Chondrocyte (in vitro differentiated cells): ENCODE data around the gene ARMS2. TPM values are rescaled to one million over a fixed set of nuclear protein-coding genes. Genes with fewer than 3 reads are reported as not detected.
A peak's percentile ranks its signal among the peaks of the same experiment; 100 is the strongest.

Experiments used
- DNase-seq: peaks from one replicate; pipeline ENCODE4 v3.0.0; 2021; ENCODE audit warnings: mixed read lengths, low spot score
- H3K27ac Mint-ChIP-seq: one replicate; pipeline ENCODE4 v1.8.0; 2021; ENCODE audit warnings: mild to moderate bottlenecking, moderate library complexity, mixed read lengths; ENCODE audit not compliant: unreplicated experiment
- H3K27me3 Mint-ChIP-seq: 2 replicates; pipeline ENCODE4 v1.8.0; 2021; ENCODE audit warnings: low read depth, mixed read lengths
- H3K36me3 Mint-ChIP-seq: 2 replicates; pipeline ENCODE4 v1.8.0; 2021; ENCODE audit warnings: low read depth, mixed read lengths
- H3K4me1 Mint-ChIP-seq: 2 replicates; pipeline ENCODE4 v1.8.0; 2021; ENCODE audit warnings: low read depth, mild to moderate bottlenecking, mixed read lengths
- H3K4me3 Mint-ChIP-seq: one replicate; pipeline ENCODE4 v1.8.0; 2021; ENCODE audit warnings: mild to moderate bottlenecking, moderate library complexity, mixed read lengths; ENCODE audit not compliant: unreplicated experiment
- H3K9me3 Mint-ChIP-seq: 2 replicates; pipeline ENCODE4 v1.8.0; 2021; ENCODE audit warnings: low read depth, mixed read lengths
- CTCF ChIP-seq: fragments of 200-600 bp; sonication (generic); IDR thresholded peaks from 2 replicates; pipeline ENCODE4 v1.5.0; 2021; ENCODE audit warnings: antibody characterized with exemption, mild to moderate bottlenecking, moderate library complexity
- total RNA-seq: library from RNA; stranded (reverse); gene quantifications from 3 replicates; pipeline ENCODE4 v1.2.1, GENCODE V29; 2021

ARMS2 gene
- total RNA-seq, 1 donor from 2014 or later, result 0.62 TPM

- peaks cover 18% of the 10 kb centered on the region for H3K36me3 Mint-ChIP-seq
These were observed 11.1 kb downstream of the ARMS2 start for GRCh38 chr10:122465401-122466040.

GRCh38 chr10:122466951-122467381, 12.5 kb downstream of the ARMS2 start:
- H3K36me3 Mint-ChIP-seq, result peaks cover 18% of the 10 kb centered on the region
- peaks cover 93% of the 10 kb centered on the region for H3K4me1 Mint-ChIP-seq
- H3K27me3 Mint-ChIP-seq, result no peaks in the 10 kb centered on the region
- H3K4me3 Mint-ChIP-seq, result no peak overlapping the region
- DNase-seq, result peak; percentile 69
- no peaks in the 10 kb centered on the region for H3K9me3 Mint-ChIP-seq
- no peak for TF ChIP-seq CTCF
- H3K27ac Mint-ChIP-seq, result peak overlapping the region; percentile 96

More at GRCh38 chr10:122465401-122466040, 11.1 kb downstream of the ARMS2 start:
- H3K4me3 Mint-ChIP-seq, result peak overlapping the region; percentile 95
- peaks cover 82% of the 10 kb centered on the region for H3K4me1 Mint-ChIP-seq
- H3K27me3 Mint-ChIP-seq, result no peaks in the 10 kb centered on the region
- H3K9me3 Mint-ChIP-seq, result no peaks in the 10 kb centered on the region
- no peak for TF ChIP-seq CTCF
- peak; percentile 22 for DNase-seq
- H3K27ac Mint-ChIP-seq, result peak overlapping the region; percentile 17

GRCh38 chr10:122467701-122468100, 13.2 kb downstream of the ARMS2 start:
- peak overlapping the region; percentile 96 for H3K27ac Mint-ChIP-seq
- no peaks in the 10 kb centered on the region for H3K27me3 Mint-ChIP-seq
- no peak overlapping the region for H3K4me3 Mint-ChIP-seq
- DNase-seq, result no peak
- TF ChIP-seq CTCF, result no peak
- H3K4me1 Mint-ChIP-seq, result peaks cover 96% of the 10 kb centered on the region
- H3K9me3 Mint-ChIP-seq, result no peaks in the 10 kb centered on the region
- H3K36me3 Mint-ChIP-seq, result peaks cover 18% of the 10 kb centered on the region

- Mint-ChIP-seq H3K36me3 (peaks cover 14% of the 10 kb centered on the region), H3K9me3 (no peaks in the 10 kb centered on the region), H3K4me1 (peaks cover 96% of the 10 kb centered on the region), H3K4me3 (peak overlapping the region; percentile 14), H3K27me3 (no peaks in the 10 kb centered on the region), H3K27ac (peak overlapping the region; percentile 96)
- no peak for TF ChIP-seq CTCF
- DNase-seq, result no peak
These were observed 14.0 kb downstream of the ARMS2 start for GRCh38 chr10:122468307-122468925.

GRCh38 chr10:122468926-122469781, 14.7 kb downstream of the ARMS2 start:
- peak; percentile 44 for TF ChIP-seq CTCF
- peaks cover 12% of the 10 kb centered on the region for H3K36me3 Mint-ChIP-seq
- peak overlapping the region; percentile 40 for H3K4me3 Mint-ChIP-seq
- H3K9me3 Mint-ChIP-seq, result no peaks in the 10 kb centered on the region
- no peak for DNase-seq
- H3K4me1 Mint-ChIP-seq, result peaks cover 96% of the 10 kb centered on the region
- H3K27me3 Mint-ChIP-seq, result no peaks in the 10 kb centered on the region
- H3K27ac Mint-ChIP-seq, result peak overlapping the region; percentile 96
